HCEC 1CT (cell line): ENCODE results near the gene IER5L.
"Not testable (repeated sequence)": the region's sequence is repeated elsewhere in the genome, so short reads cannot be mapped to it uniquely, and the experiment has no call there.

Experiments
- DNase-seq: peaks from one replicate; pipeline ENCODE4 v3.0.0-alpha.2; 2017

The IER5L gene

GRCh38 chr9:129178568-129179382 lies 714 bp upstream of the IER5L start:
- DNase-seq: no peak

- DNase-seq: no peak
Measured at GRCh38 chr9:129177443-129177790, 644 bp downstream of the IER5L start.

GRCh38 chr9:129176701-129177442 lies 1.2 kb downstream of the IER5L start:
- peak; percentile 29 for DNase-seq

DNA sequence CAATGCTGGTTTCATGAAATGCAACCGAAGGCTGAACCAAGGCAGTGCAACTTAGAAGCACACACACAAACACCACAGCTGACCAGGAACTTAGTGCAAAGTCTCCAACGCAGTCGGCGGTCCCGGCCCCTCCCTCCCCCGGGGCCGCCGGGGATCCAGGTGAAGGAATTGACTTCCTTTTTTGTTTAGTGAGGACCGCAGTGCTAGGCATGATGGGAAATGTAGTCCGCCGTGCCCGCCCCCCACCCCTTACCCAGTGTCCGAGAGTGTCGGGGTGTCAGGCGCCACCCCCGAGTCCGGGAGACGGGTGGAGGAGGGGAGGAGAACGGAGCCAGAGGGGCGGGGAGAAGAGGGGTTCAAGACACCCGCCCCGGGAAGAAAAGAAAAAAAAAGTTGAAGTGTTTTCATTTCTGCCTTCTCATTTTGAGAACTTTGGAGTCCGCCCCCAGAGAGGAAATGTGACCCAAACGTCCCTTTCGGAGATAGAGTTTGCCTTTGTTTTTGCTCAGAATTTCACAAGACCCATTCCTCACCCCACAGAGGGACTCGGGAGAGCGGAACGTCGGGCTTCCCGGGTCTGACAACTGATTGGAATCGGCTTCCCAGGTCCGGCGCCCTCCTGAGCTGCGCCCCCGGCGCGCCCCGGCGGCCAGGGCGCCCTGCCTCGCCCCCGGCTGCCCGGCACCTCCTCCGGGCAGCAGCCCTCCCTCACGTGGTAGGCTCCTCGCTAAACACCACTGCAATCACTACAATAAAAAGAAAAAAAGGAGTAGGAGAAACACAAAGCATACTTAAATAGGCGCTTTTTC lies 2.0 kb downstream of the IER5L start:
- DNase-seq: peak; percentile 88

- DNase-seq: no peak
Measured at GRCh38 chr9:129175515-129175824, 2.6 kb downstream of the IER5L start.

DNA sequence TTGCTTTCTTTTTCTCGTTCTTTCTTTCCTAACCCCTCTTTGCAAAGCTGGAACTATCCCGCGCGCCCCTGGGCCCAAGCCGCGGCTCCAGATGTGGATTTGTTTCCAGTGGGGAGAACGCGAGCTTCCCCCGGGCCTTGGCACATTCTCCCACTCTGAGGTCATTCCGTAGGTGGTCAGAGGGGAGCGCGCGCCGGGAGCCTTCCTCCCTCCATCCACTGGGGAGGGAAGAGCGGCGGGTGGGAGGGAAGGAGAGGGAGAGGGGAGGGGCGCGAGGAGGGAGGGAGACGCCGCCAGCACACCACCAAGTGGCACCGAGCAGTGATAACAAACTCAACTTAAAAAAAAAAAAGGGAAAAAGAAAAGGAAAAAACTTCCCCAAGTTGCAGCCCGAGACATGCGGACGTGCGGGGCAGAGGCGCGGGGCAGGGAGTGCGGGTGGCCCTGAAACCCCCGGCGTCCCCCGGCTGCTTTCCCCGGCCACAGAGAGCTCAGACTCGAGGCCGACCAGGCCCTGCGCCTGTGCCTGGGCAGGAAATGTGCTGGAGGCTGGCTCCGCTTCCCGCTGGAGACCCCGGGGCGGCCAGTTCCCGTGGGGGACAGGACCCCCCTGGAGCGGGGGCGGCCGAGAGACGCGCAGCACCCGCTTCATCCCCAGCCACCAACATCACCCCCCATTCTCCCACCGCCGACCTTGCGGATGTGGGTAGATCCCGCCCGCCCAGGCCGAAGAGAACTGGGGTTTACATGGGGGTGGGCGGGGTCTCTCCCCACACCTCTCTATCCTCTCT lies 3.1 kb downstream of the IER5L start:
- DNase-seq: peak; percentile 89

DNA sequence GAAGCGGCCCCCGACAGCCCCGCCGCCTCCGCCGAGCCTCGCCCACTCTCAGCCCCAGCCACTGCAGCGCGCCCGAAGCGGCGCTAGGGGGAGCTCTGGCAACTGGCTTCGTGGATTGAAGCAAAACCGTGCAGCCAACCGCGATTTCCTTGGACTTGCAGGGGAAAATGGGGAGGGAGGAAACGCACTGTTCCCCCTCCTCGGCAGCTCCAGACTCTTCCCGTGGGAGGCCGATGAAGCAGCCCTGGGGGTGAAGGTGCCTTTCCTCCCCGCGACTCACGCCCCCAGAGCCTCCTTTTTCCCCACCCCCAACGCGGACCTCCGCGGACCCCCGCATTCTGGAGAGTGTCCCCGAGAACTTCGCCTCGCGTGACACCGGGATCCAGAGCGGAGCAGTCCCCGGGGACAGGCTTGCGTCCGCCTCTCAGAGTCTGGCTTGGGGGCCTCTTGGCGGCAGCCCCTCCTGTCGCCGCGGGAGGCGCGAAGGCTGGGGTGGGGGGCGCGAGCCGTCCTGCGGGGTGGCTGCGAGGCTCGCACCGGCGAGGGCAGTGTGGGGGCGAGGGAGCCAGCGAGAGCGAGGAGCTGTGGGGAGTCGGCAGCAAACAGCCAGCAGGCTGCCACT lies 3.8 kb downstream of the IER5L start:
- peak; percentile 88 for DNase-seq

GRCh38 chr9:129173296-129174101 lies 4.6 kb downstream of the IER5L start:
- no peak for DNase-seq

GRCh38 chr9:129172816-129173215 lies 5.2 kb downstream of the IER5L start:
- DNase-seq: no peak

GRCh38 chr9:129171993-129172751 lies 5.9 kb downstream of the IER5L start:
- DNase-seq: no peak

DNA sequence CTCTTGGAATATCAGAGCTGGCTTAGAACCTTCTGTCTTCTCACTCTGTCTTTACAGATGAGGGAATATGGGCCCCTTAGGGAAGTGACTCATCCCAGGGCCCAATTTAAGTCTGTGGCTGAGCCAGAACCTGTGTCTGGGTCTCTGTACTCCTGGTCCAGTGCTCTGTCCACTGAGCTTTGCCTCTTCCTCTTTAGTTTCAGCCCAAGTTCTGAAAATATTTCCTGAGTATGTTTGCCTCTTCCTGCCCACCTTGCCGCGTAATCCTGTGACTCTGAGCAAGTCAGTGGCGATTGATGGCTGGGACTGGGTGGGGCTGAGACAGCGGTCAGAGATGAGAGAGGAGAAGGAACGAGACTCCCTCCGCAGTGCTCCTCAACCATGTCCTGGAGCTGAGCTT lies 7.8 kb downstream of the IER5L start:
- DNase-seq: no peak

- DNase-seq: peak; percentile 80
Measured at GRCh38 chr9:129166623-129167557, 11.2 kb downstream of the IER5L start.

GRCh38 chr9:129165198-129165597 lies 12.9 kb downstream of the IER5L start:
- no peak for DNase-seq

DNA sequence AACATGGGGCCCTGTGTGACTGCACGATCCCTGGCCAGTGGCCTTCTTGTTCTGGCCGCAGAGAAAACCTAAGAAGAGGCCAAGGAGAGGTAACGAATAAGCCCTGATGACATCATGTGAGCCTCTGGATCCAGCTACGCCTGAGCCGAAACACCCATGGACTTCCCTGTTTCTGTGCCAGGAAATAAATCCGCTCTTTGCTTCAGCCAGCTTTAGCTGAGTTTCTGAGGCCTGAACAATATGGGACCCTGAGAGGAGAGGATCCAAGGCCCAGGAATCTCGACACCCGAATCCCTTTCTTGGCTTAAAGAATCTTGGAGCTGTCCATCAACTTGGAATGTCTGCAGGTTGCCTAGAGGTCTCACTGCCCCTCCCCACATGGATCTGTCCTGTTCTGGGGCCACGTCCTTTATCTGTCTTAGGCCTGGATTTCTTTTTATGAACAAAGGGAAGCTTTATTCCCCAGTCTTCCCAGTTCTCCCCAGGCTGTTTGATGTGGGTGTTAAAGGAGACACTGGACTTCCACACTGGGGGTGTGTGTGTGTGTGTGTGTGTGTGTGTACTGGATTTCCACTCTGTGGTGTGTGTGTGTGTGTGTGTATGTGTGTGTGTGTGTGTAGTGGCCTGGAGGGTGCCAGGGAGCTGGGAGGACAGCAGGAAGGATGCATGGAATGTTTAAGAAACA lies 13.7 kb downstream of the IER5L start:
- DNase-seq: no peak

DNA sequence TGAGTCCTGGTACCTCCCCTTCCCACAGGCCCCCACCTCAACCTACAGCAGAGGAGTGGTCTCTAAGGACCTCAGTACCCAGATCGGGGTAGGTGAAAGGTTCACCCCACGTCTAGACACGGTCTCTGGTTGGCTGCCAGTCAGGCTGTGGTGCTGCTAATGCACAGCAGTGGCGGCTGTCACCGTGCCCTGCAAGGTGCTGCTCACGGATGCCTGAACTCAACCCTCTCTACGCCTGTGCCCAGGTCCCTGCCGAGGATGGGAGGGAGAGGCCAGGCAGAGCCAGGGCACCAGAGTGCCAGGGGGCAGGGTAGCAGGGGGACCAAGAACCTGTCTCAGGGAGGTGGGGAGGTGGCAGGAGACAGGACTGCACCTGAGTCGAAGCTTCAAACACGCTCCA lies 14.3 kb downstream of the IER5L start:
- DNase-seq: no peak

- not testable (repeated sequence) for DNase-seq
Measured at GRCh38 chr9:129163198-129163670, 14.8 kb downstream of the IER5L start.

- no peak for DNase-seq
Measured at GRCh38 chr9:129162497-129163197, 15.4 kb downstream of the IER5L start.

DNA sequence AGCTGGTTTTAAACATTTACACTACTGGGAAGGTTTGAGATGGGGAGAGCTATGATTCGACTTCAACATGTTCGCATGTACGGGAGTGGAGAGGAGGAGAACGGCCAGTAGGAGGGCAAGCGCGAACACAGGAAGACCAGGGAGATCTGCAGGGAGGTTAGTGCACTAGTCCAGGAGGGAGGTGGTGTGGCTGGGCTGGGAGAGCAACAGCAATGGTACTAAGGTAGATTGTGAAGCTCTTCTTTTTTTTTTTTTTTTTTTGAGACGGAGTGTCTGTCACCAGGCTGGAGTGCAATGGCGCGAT lies 16.6 kb downstream of the IER5L start:
- DNase-seq: no peak
